RWPE2 (cell line): ENCODE results near the gene SLC19A1.
"Not testable (repeated sequence)": the region's sequence is repeated elsewhere in the genome, so short reads cannot be mapped to it uniquely, and the experiment has no call there.

Experiments used
- ATAC-seq: fragments of 200-7000 bp; cut with Tn5 transposase; 3 replicates; pipeline ENCODE4 v1.9.1; 2021; ENCODE audit warnings: low read depth
- DNase-seq: peaks from one replicate; pipeline ENCODE4 v3.0.0-alpha.2; 2020; ENCODE audit warnings: low spot score
- H3K27ac ChIP-seq: fragments of 450-650 bp; 2 replicates; pipeline ENCODE4 v1.5.1; 2017; ENCODE audit warnings: mild to moderate bottlenecking; ENCODE audit not compliant: poor library complexity, severe bottlenecking
- H3K27me3 ChIP-seq: fragments of 250-450 bp; sonication (Bioruptor Pico); 2 replicates; pipeline ENCODE4 v1.5.1; 2021; ENCODE audit warnings: mild to moderate bottlenecking, moderate library complexity; ENCODE audit not compliant: insufficient read depth, poor library complexity, severe bottlenecking
- H3K36me3 ChIP-seq: fragments of 250-450 bp; sonication (Bioruptor Pico); 2 replicates; pipeline ENCODE4 v1.5.1; 2020; ENCODE audit warnings: low read depth, mild to moderate bottlenecking, moderate library complexity
- H3K4me1 ChIP-seq: fragments of 250-450 bp; sonication (Bioruptor Pico); 2 replicates; pipeline ENCODE4 v1.5.1; 2021; ENCODE audit warnings: mild to moderate bottlenecking, moderate library complexity; ENCODE audit not compliant: insufficient read depth, poor library complexity, severe bottlenecking
- H3K4me3 ChIP-seq: fragments of 250-450 bp; sonication (Bioruptor Pico); 2 replicates; pipeline ENCODE4 v1.5.1; 2021; ENCODE audit warnings: mild to moderate bottlenecking, moderate library complexity; ENCODE audit not compliant: severe bottlenecking
- H3K9me3 ChIP-seq: fragments of 250-450 bp; sonication (Bioruptor Pico); 2 replicates; pipeline ENCODE4 v1.5.1; 2021; ENCODE audit warnings: mild to moderate bottlenecking, moderate library complexity; ENCODE audit not compliant: severe bottlenecking
- CTCF ChIP-seq: fragments of 450-650 bp; IDR thresholded peaks from one replicate; pipeline ENCODE4 v1.5.1; 2017; ENCODE audit warnings: mild to moderate bottlenecking, moderate library complexity; ENCODE audit not compliant: poor library complexity, severe bottlenecking

Gene SLC19A1

GRCh38 chr21:45533846-45534635 is 8.2 kb downstream of the SLC19A1 start:
- no peak for TF ChIP-seq CTCF

GRCh38 chr21:45533361-45533845 is 8.8 kb downstream of the SLC19A1 start:
- no peak for TF ChIP-seq CTCF
- ATAC-seq (no peak), DNase-seq (peak; percentile 47)
- H3K4me1 ChIP-seq = no peaks in the 10 kb centered on the region
- H3K27me3 ChIP-seq = no peaks in the 10 kb centered on the region
- no peaks in the 10 kb centered on the region for H3K9me3 ChIP-seq
- peaks cover 15% of the 10 kb centered on the region for H3K36me3 ChIP-seq
- H3K4me3 ChIP-seq = no peak overlapping the region
- H3K27ac ChIP-seq = no peak overlapping the region

More at GRCh38 chr21:45533846-45534635, 8.2 kb downstream of the SLC19A1 start:
- Histone ChIP-seq H3K9me3 (no peaks in the 10 kb centered on the region), H3K27me3 (no peaks in the 10 kb centered on the region), H3K36me3 (peaks cover 9% of the 10 kb centered on the region), H3K4me3 (no peak overlapping the region), H3K4me1 (no peaks in the 10 kb centered on the region), H3K27ac (no peak overlapping the region)
- peak; percentile 51 for DNase-seq
- no peak for ATAC-seq

GRCh38 chr21:45532826-45533360 is 9.3 kb downstream of the SLC19A1 start:
- H3K4me3 ChIP-seq = no peak overlapping the region
- H3K9me3 ChIP-seq = no peaks in the 10 kb centered on the region
- H3K27me3 ChIP-seq = no peaks in the 10 kb centered on the region
- H3K27ac ChIP-seq = no peak overlapping the region
- H3K36me3 ChIP-seq = peaks cover 15% of the 10 kb centered on the region
- DNase-seq (peak; percentile 24), ATAC-seq (no peak)
- no peak for TF ChIP-seq CTCF
- no peaks in the 10 kb centered on the region for H3K4me1 ChIP-seq

- no peak overlapping the region for H3K4me3 ChIP-seq
- DNase-seq (peak; percentile 69), ATAC-seq (no peak)
- H3K27ac ChIP-seq = no peak overlapping the region
- H3K9me3 ChIP-seq = no peaks in the 10 kb centered on the region
- peaks cover 15% of the 10 kb centered on the region for H3K36me3 ChIP-seq
- TF ChIP-seq CTCF = no peak
- H3K27me3 ChIP-seq = no peaks in the 10 kb centered on the region
- H3K4me1 ChIP-seq = no peaks in the 10 kb centered on the region
Observed at GRCh38 chr21:45531393-45532215, 10.6 kb downstream of the SLC19A1 start.

GRCh38 chr21:45531114-45531392 is 11.2 kb downstream of the SLC19A1 start:
- not testable (repeated sequence) for ATAC-seq, H3K9me3 ChIP-seq, DNase-seq, H3K27me3 ChIP-seq, H3K4me3 ChIP-seq, H3K4me1 ChIP-seq, H3K27ac ChIP-seq
- peaks cover 15% of the 10 kb centered on the region for H3K36me3 ChIP-seq
